ENCODE data around the gene IQCE. TPM values are rescaled to one million over a fixed set of nuclear protein-coding genes. Genes with fewer than 3 reads are reported as not detected.

Gene IQCE
- total RNA-seq, 1 experiment from 2014 or later: 44.8 TPM

GRCh38 chr7:2601907-2602306, 43.1 kb downstream of the IQCE start:
- Histone ChIP-seq H3K4me1 (ENCODE audit: control insufficient read depth, insufficient read depth, low read length) (no peaks in the 10 kb centered on the region), H3K27ac (ENCODE audit: low read length) (no peak overlapping the region), H3K4me3 (ENCODE audit: low read depth in 2 of 2, low read length in 2 of 2) (no peak overlapping the region), H3K27me3 (ENCODE audit: control insufficient read depth, insufficient read depth, low read length) (no peaks in the 10 kb centered on the region), H3K9me3 (ENCODE audit: control insufficient read depth, insufficient read depth, low read depth, low read length) (no peaks in the 10 kb centered on the region), H3K36me3 (ENCODE audit: control insufficient read depth, insufficient read depth, low read length) (no peaks in the 10 kb centered on the region)
- ChIA-PET CTCF (no interaction called here), POLR2A (no interaction called here)
- TF ChIP-seq TCF7L2 (IDR thresholded peaks at IDR 0.05; ENCODE audit: low read depth, low read length) (no peak), POLR2AphosphoS5 (IDR thresholded peaks at IDR 0.05; ENCODE audit: low read depth, low read length) (no peak), SIN3A (IDR thresholded peaks at IDR 0.05; ENCODE audit: borderline replicate concordance, insufficient read depth, low read depth, low read length) (no peak), CTCF (IDR thresholded peaks at IDR 0.05) (no peak)
- TF ChIP-seq, protein P1, sequence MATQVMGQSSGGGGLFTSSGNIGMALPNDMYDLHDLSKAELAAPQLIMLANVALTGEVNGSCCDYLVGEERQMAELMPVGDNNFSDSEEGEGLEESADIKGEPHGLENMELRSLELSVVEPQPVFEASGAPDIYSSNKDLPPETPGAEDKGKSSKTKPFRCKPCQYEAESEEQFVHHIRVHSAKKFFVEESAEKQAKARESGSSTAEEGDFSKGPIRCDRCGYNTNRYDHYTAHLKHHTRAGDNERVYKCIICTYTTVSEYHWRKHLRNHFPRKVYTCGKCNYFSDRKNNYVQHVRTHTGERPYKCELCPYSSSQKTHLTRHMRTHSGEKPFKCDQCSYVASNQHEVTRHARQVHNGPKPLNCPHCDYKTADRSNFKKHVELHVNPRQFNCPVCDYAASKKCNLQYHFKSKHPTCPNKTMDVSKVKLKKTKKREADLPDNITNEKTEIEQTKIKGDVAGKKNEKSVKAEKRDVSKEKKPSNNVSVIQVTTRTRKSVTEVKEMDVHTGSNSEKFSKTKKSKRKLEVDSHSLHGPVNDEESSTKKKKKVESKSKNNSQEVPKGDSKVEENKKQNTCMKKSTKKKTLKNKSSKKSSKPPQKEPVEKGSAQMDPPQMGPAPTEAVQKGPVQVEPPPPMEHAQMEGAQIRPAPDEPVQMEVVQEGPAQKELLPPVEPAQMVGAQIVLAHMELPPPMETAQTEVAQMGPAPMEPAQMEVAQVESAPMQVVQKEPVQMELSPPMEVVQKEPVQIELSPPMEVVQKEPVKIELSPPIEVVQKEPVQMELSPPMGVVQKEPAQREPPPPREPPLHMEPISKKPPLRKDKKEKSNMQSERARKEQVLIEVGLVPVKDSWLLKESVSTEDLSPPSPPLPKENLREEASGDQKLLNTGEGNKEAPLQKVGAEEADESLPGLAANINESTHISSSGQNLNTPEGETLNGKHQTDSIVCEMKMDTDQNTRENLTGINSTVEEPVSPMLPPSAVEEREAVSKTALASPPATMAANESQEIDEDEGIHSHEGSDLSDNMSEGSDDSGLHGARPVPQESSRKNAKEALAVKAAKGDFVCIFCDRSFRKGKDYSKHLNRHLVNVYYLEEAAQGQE (IDR thresholded peaks at IDR 0.05; ENCODE audit: insufficient read depth in 1 of 2, low read depth in 2 of 2, low read length in 1 of 2): no peak
- DNase-seq (ENCODE audit: low read depth, low spot score) (no peak), ATAC-seq (no peak)
- in situ Hi-C loops (cut with HindIII; ENCODE audit: low pct_unique_long_range_greater_than_20kb, low sequenced_read_pairs): no loop called here
- intact Hi-C loops (cut with micrococcal nuclease; ENCODE audit: unreplicated experiment): no loop called here
- no TSS peak for BruUV-seq (replicated peaks)

- DNase-seq (ENCODE audit: low read depth, low spot score) (no peak), ATAC-seq (no peak; the same call in 1 of the 2 replicates)
- H3K27me3 ChIP-seq (ENCODE audit: control insufficient read depth, insufficient read depth, low read length): no peaks in the 10 kb centered on the region
- H3K4me1 ChIP-seq (ENCODE audit: control insufficient read depth, insufficient read depth, low read length): no peaks in the 10 kb centered on the region
- in situ Hi-C loops (cut with HindIII; ENCODE audit: low pct_unique_long_range_greater_than_20kb, low sequenced_read_pairs): no loop called here
- no peak overlapping the region for H3K4me3 ChIP-seq (ENCODE audit: low read depth in 2 of 2, low read length in 2 of 2)
- ChIA-PET POLR2A (no interaction called here), CTCF (interaction anchor here (0.5 kb wide), 1 partner anchor 26 kb away, joined by 3 read pairs; no protein-coding TSS in a partner anchor)
- intact Hi-C loops (cut with micrococcal nuclease; ENCODE audit: unreplicated experiment): no loop called here
- H3K27ac ChIP-seq (ENCODE audit: low read length): no peak overlapping the region
- TF ChIP-seq, protein P1 (IDR thresholded peaks at IDR 0.05; ENCODE audit: insufficient read depth in 1 of 2, low read depth in 2 of 2, low read length in 1 of 2): no peak
- TF ChIP-seq SIN3A (IDR thresholded peaks at IDR 0.05; ENCODE audit: borderline replicate concordance, insufficient read depth, low read depth, low read length) (no peak), TCF7L2 (IDR thresholded peaks at IDR 0.05; ENCODE audit: low read depth, low read length) (no peak), CTCF (IDR thresholded peaks at IDR 0.05) (no peak), POLR2AphosphoS5 (IDR thresholded peaks at IDR 0.05; ENCODE audit: low read depth, low read length) (no peak)
- H3K36me3 ChIP-seq (ENCODE audit: control insufficient read depth, insufficient read depth, low read length): no peaks in the 10 kb centered on the region
- no TSS peak for BruUV-seq (replicated peaks)
- no peaks in the 10 kb centered on the region for H3K9me3 ChIP-seq (ENCODE audit: control insufficient read depth, insufficient read depth, low read depth, low read length)
These were observed 43.7 kb downstream of the IQCE start for GRCh38 chr7:2602406-2603043.
